B cell (primary cell): Measurements from ENCODE around the gene RNGTT. TPM values are rescaled to one million over a fixed set of nuclear protein-coding genes. Genes with fewer than 3 reads are reported as not detected.

Experiments
- ATAC-seq: fragments of 200-7000 bp; cut with Tn5 transposase; one replicate; pipeline ENCODE4 v1.10.0; 2021; ENCODE audit warnings: low read depth, mild to moderate bottlenecking, moderate number of reproducible peaks, moderate library complexity
- CTCF ChIA-PET: fragments of 350-600 bp; sonication (Branson Sonifier 250); formaldehyde crosslinking; loops from one replicate; lab custom pipeline; 2021; ENCODE audit warnings: antibody characterized with exemption, inconsistent platforms; lab: Charles Lee
- POLR2A ChIA-PET: fragments of 350-600 bp; sonication (Branson Sonifier 250); formaldehyde crosslinking; loops from one replicate; lab custom pipeline; 2021; ENCODE audit warnings: antibody characterized with exemption; lab: Charles Lee
- DNase-seq: peaks from one replicate; pipeline ENCODE4 v3.0.0; 2013
- H2AFZ ChIP-seq: 2 replicates; pipeline ENCODE4 v1.6.1; 2012; ENCODE audit warnings: mild to moderate bottlenecking, low read depth, low read length; ENCODE audit not compliant: insufficient read depth, poor library complexity, severe bottlenecking
- H3K27ac ChIP-seq, 2 donors: 1 replicate in 1 of 2; 2 replicates in 1 of 2; pipeline ENCODE4 v1.5.1; 2012 to 2013; ENCODE audit warnings: low read length in 2 of 2, mild to moderate bottlenecking in 2 of 2, moderate library complexity in 1 of 2
- H3K27me3 ChIP-seq, 4 experiments: fragments of 200-600 bp in 1 of 4; sonication (generic) in 1 of 4; replicated peaks in 1 of 4; 1 replicate in 2 of 4; 2 replicates in 2 of 4; pipeline versions ENCODE4 v1.6.1 to v1.7.0; 2013 to 2016; ENCODE audit warnings: low read length in 3 of 4, mild to moderate bottlenecking in 2 of 4, mixed read lengths in 1 of 4, moderate library complexity in 1 of 4; ENCODE audit not compliant: insufficient read depth in 4 of 4, control insufficient read depth in 3 of 4; ENCODE audit errors: control extremely low read depth in 1 of 4
- H3K36me3 ChIP-seq, 2 experiments: replicated peaks in 1 of 2; 1 replicate in 1 of 2; 2 replicates in 1 of 2; pipeline versions ENCODE4 v1.6.1 to v1.7.1; 2013; ENCODE audit warnings: low read length in 1 of 2; ENCODE audit not compliant: insufficient read depth in 2 of 2, control insufficient read depth in 1 of 2; ENCODE audit errors: control extremely low read depth in 1 of 2, extremely low read depth in 1 of 2
- H3K4me1 ChIP-seq, 2 donors: fragments of 200-600 bp in 1 of 2; sonication (generic) in 1 of 2; 1 replicate in 1 of 2; 2 replicates in 1 of 2; pipeline versions ENCODE4 v1.5.1 to v1.6.1; 2013 to 2017; ENCODE audit warnings: low read length in 2 of 2; ENCODE audit not compliant: control insufficient read depth in 2 of 2, insufficient read depth in 2 of 2
- H3K4me2 ChIP-seq: replicated peaks from 2 replicates; pipeline ENCODE3; 2012; ENCODE audit warnings: mild to moderate bottlenecking, low read depth, low read length; ENCODE audit not compliant: poor library complexity, severe bottlenecking
- H3K4me3 ChIP-seq, 5 experiments: fragments of 200-600 bp in 1 of 5; sonication (generic) in 1 of 5; 1 replicate in 3 of 5; 2 replicates in 2 of 5; pipeline versions ENCODE4 v1.5.1 to v1.7.0; 2011 to 2016; ENCODE audit warnings: low read length in 4 of 5, mild to moderate bottlenecking in 4 of 5, low read depth in 2 of 5, control low read depth in 1 of 5, moderate library complexity in 1 of 5; ENCODE audit not compliant: insufficient read depth in 1 of 5; ENCODE audit errors: control extremely low read depth in 1 of 5, extremely low read depth in 1 of 5
- H3K79me2 ChIP-seq: fragments of 200-600 bp; sonication (generic); one replicate; pipeline ENCODE4 v1.6.0; 2016; ENCODE audit warnings: low read length; ENCODE audit not compliant: control insufficient read depth, insufficient read depth
- H3K9ac ChIP-seq: fragments of 200-600 bp; sonication (generic); 2 replicates; pipeline ENCODE4 v1.6.1; 2017; ENCODE audit warnings: mild to moderate bottlenecking, low read length, moderate library complexity
- H3K9me3 ChIP-seq, 3 donors: one replicate each; pipeline versions ENCODE4 v1.6.1 to v1.7.1; 2013; ENCODE audit warnings: low read length in 2 of 3; ENCODE audit not compliant: control insufficient read depth in 2 of 3, insufficient read depth in 1 of 3; ENCODE audit errors: control extremely low read depth in 1 of 3
- H4K20me1 ChIP-seq: 2 replicates; pipeline ENCODE4 v1.6.0; 2012; ENCODE audit warnings: mild to moderate bottlenecking, low read length; ENCODE audit not compliant: insufficient read depth, control insufficient read depth, poor library complexity, severe bottlenecking
- H3K27ac Mint-ChIP-seq: one replicate; pipeline ENCODE4 v1.8.0; 2021; ENCODE audit warnings: mixed read lengths
- H3K27me3 Mint-ChIP-seq: one replicate; pipeline ENCODE4 v1.8.0; 2021; ENCODE audit warnings: mixed read lengths
- H3K4me1 Mint-ChIP-seq: one replicate; pipeline ENCODE4 v1.8.0; 2021; ENCODE audit warnings: mixed read lengths
- H3K4me3 Mint-ChIP-seq: one replicate; pipeline ENCODE4 v1.8.0; 2021; ENCODE audit warnings: mixed read lengths
- H3K9me3 Mint-ChIP-seq: one replicate; pipeline ENCODE4 v1.8.0; 2022; ENCODE audit warnings: mixed read lengths; ENCODE audit not compliant: insufficient read depth
- EZH2 ChIP-seq: IDR thresholded peaks from 2 replicates; pipeline ENCODE4 v1.6.1; 2012; ENCODE audit warnings: borderline replicate concordance, low read depth, mild to moderate bottlenecking, moderate library complexity, low read length; ENCODE audit not compliant: insufficient read depth, poor library complexity, severe bottlenecking
- WGBS: methylation state at CpG from one replicate; pipeline ENCODE4 v1.1.5; 2013; ENCODE audit warnings: missing lambda C conversion rate; ENCODE audit not compliant: insufficient coverage; 5-methylcytosine and 5-hydroxymethylcytosine counted together
- intact Hi-C: fragments of 100-400 bp; cut with micrococcal nuclease; formaldehyde crosslinking; loops from one replicate; pipeline ENCODE4 v1.10.0; 2022
- polyA plus RNA-seq: library from polyadenylated mRNA; depleted of rRNA; stranded (reverse); fragments of >200 nt; gene quantifications from 2 replicates; pipeline ENCODE4 v1.2.3, GENCODE V29; 2012
- total RNA-seq, 2 donors: library from RNA; stranded (reverse); fragments of 120-200 nt in 1 of 2; gene quantifications; 1 replicate in 1 of 2; 2 replicates in 1 of 2; pipeline versions ENCODE4 v1.2.3 to v1.2.4, GENCODE V29; 2013 to 2022
- TF ChIP-seq, protein P1 (sequence below): fragments of 200-600 bp; IDR thresholded peaks from one replicate; pipeline ENCODE4 v1.8.0; 2022; ENCODE audit warnings: antibody characterized with exemption, mild to moderate bottlenecking

Gene RNGTT
- total and polyA plus RNA-seq, 2 donors (not counting 1 experiment from before 2014, with no cell fraction given), result 10.8 to 29.1 TPM

- Histone ChIP-seq H3K4me3 (no peak overlapping the region), H3K4me2 (no peak overlapping the region), H3K9me3 (peaks cover 2 to 48% (median 47%) of the 10 kb centered on the region in 3 donors), H4K20me1 (no peaks in the 10 kb centered on the region), H3K36me3 (peaks cover 0 to 16% of the 10 kb centered on the region in 2 experiments), H3K27ac (no peak overlapping the region), H3K9ac (no peak overlapping the region), H3K4me1 (no peaks in the 10 kb centered on the region), H2AFZ (no peak overlapping the region), H3K79me2 (peaks cover 28% of the 10 kb centered on the region), H3K27me3 (no peaks in the 10 kb centered on the region)
- H3K4me1 Mint-ChIP-seq, result peaks cover 5% of the 10 kb centered on the region
- H3K27me3 Mint-ChIP-seq, result no peaks in the 10 kb centered on the region
- ChIA-PET CTCF (no interaction called here), POLR2A (no interaction called here)
- ATAC-seq, result no peak
- no CpG with 5 or more reads among the region's 6 CpGs for WGBS
- H3K4me3 Mint-ChIP-seq, result no peak overlapping the region
- peaks cover 32% of the 10 kb centered on the region for H3K9me3 Mint-ChIP-seq
- intact Hi-C loops, result no loop called here
- DNase-seq, result no peak
- TF ChIP-seq, protein P1, sequence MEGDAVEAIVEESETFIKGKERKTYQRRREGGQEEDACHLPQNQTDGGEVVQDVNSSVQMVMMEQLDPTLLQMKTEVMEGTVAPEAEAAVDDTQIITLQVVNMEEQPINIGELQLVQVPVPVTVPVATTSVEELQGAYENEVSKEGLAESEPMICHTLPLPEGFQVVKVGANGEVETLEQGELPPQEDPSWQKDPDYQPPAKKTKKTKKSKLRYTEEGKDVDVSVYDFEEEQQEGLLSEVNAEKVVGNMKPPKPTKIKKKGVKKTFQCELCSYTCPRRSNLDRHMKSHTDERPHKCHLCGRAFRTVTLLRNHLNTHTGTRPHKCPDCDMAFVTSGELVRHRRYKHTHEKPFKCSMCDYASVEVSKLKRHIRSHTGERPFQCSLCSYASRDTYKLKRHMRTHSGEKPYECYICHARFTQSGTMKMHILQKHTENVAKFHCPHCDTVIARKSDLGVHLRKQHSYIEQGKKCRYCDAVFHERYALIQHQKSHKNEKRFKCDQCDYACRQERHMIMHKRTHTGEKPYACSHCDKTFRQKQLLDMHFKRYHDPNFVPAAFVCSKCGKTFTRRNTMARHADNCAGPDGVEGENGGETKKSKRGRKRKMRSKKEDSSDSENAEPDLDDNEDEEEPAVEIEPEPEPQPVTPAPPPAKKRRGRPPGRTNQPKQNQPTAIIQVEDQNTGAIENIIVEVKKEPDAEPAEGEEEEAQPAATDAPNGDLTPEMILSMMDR, result no peak
- no peak for TF ChIP-seq EZH2
- no peak overlapping the region for H3K27ac Mint-ChIP-seq
These were observed 302.3 kb downstream of the RNGTT start for GRCh38 chr6:88661136-88661535.

DNA sequence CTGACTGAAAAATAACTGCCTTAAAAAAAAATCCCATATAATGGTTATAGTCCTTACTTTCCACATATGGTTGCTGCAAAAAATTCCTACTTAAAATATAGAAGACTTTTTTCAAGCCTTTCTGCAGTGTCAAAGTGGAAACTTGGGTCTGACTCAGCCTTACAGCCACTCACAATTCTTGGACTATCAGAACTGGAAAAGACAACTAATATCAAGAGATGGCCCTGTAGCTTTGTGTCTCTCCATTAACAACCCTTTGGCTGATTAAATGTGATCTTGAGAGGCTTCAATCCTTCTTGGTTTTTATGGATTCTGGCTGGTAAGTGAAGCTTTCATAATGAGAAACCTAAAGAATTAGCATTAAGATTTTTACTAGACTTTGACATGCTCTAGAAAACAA is 307.8 kb downstream of the RNGTT start:
- CTCF ChIA-PET, result no interaction called here
- intact Hi-C loops, result no loop called here

More for the DNA sequence above, 307.8 kb downstream of the RNGTT start:
- H3K27ac Mint-ChIP-seq, result no peak overlapping the region
- no peaks in the 10 kb centered on the region for H3K27me3 Mint-ChIP-seq
- Histone ChIP-seq H3K79me2 (peaks cover 13% of the 10 kb centered on the region), H3K36me3 (peaks cover 0 to 8% of the 10 kb centered on the region in 2 experiments), H3K9me3 (peaks cover 0 to 27% (median 19%) of the 10 kb centered on the region in 3 donors), H3K27me3 (no peaks in the 10 kb centered on the region), H4K20me1 (no peaks in the 10 kb centered on the region), H3K4me2 (no peak overlapping the region), H3K27ac (no peak overlapping the region), H3K4me1 (no peaks in the 10 kb centered on the region), H2AFZ (no peak overlapping the region), H3K9ac (no peak overlapping the region), H3K4me3 (no peak overlapping the region)
- H3K9me3 Mint-ChIP-seq, result peaks cover 15% of the 10 kb centered on the region
- no peak for DNase-seq
- no peak overlapping the region for H3K4me3 Mint-ChIP-seq
- no peak for ATAC-seq
- TF ChIP-seq EZH2, result no peak
- TF ChIP-seq, protein P1, result no peak
- POLR2A ChIA-PET, result no interaction called here
- peaks cover 4% of the 10 kb centered on the region for H3K4me1 Mint-ChIP-seq
